Epidermal melanocyte (primary cell): Measurements from ENCODE around the gene TFEB.

Experiments used
- DNase-seq: peaks from one replicate; pipeline ENCODE4 v3.0.0; 2011; ENCODE audit warnings: low spot score; ENCODE audit not compliant: insufficient read length

The TFEB gene

DNA sequence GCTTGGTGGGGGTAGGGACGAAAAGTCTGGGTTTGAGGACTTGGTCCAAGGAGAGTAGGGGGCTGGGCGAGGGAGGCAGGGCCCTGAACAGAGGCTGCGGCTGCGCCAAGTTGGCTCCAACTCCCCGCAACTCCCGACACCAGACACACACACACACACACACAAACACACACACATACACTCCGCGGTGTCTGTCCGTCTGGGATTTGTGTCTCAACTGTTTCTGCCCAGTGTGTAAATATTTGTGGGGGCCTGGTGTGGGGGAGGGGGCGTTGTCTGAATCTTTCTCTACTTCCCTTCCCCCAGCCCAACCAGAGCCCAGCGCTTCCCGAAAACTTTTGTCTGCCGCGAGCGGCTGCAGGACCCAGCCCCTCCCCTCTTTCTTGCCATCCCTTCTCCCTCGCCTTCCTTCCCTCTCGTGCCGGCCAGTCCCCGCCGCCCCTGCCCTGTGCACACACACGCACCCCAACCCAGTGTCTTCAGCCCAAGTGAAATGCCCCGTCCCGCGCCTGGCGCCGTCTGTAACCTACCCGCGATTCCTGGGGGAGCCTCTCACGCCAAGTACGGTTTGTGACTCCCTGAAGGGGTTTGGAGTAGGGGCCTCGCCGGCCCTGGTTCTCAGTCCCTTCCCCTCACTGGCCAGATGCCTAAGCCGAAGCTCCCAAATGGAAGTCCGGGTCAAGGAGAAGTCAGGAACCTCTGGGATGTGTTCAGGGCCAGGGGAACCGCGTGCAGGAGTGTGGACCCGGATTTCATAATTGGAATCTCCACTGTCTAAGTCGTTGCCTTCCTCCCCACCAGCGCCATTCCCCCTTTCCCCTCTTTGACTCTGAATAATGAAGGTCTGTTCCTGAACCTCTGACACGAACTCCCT is 96.2 kb downstream of the TFEB start:
- no peak for DNase-seq

DNA sequence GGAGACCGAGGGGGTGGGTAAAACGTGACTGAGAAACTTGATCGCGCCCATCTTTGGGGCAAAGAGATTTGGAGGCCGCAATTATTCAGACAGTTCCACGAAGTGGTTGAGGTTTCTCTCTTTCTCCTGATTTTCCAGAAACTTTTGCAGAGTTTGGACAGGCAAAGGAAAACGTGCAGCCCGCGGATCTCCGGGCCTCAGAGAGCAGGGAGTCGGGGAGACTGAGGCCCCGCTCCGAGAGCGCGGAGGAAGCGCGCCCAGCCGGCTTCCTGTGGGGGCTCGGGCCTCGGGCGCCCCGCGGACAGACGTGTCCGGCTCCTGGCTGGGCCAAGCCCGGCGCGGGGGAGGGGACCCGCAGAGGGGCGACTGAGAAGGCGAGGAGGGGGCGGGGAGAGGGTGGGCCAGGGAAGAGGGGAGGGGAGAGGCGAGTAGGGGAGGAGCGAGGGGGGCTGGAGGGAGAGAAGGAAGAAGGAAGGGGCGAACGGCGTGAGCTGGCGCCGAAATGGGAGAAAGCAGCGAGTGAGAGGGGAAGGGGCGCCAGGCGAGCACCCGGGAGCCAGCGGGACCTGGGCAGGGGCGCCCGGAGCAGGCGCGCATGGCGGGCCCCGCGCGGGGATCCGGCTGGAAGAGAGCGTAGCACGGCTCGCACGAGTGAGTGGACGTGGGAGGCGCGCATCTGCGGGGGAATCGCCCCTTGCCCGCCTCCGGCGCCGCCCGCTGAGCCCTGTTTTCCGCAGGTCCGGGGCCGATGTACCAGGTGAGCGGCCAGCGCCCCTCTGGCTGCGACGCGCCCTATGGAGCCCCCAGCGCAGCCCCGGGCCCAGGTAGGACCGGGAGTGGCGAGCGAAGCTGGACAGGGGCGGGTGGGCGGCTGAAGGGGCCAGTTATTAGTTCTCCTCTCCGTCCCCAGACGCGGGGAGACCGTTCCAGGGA is 97.1 kb downstream of the TFEB start, which contains the start of gene MDFI:
MDFI (plus strand) TSS at position 467 of the 933 bp plus-strand sequence; CDS start at position 749, 282 bp downstream.
- no peak for DNase-seq

DNA sequence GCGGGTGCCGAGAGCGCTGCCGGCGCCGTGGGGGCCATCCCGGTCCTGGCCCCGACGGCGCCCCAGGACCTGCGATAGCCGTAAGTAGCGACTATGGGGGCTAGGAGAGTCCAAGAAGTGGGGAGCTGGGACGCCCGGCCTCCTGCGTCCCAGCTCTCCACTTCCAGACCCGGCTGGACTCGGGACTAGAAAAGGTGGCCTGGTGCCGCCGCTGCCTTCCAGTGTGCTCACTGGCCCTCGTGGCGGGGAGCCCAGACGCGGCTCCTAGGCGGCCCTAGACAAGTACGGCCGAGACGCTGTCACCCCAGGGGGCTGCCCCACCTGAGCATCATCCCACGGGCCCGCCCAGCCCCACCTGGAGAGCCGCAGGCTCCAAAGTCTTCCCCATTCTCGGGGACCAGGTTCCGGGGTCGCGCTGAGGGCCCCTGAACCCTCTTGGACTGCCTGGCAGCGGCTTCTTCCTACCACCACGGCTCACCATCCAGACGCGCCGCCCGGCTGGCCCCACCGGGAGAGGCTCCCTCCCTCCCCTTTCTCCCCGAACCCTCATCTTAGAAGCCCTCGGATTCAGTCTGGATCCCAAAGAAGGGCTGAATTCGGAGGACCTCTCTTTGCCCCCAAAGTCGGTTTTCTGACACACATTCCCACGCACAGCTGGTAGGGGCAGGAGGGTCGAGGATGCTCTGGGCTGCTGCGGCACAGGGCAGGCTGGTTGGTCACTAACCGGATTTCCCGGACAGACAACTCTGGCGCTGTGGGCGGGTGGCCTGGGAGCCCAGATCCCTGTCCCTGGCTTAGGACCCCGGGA is 98.0 kb downstream of the TFEB start:
- no peak for DNase-seq

DNA sequence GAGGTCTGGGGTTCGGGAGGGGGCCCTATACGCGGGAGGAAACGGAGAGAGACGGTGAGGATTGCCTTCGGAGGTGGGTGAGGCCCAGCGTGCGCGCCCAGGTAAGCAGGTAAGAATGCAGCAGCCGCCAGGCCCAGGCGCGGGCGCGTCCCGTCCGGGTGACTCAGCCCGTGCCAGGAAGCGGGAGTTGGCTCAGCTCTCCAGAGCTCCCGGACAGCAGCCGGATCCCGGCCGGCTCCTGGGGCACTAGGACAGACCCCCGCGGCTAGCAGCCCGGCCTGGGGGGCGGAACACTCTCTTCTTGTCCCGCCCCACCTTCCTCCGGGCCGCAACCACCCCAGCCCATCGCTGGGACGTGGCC is 98.6 kb downstream of the TFEB start:
- DNase-seq, result no peak

DNA sequence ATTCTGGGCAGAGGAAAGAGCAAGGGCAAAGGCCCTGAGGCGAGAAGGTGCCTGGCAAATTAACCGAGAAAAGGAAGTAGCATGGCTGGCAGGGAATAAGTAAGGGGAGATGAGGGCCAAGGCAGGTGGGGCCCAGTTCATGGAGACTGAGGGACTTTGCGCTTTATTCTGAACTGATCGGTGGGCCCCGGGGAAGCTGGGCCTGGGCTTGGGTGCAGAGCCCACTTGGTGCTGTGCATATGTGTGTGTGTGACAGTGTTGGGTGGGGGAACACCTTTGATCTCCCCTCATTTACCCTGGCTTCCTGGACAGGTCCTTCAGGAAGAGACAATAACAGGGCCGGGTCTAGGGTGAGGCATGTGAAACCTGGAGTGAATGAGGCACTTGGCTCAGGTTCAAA is 100.0 kb downstream of the TFEB start:
- no peak for DNase-seq

DNA sequence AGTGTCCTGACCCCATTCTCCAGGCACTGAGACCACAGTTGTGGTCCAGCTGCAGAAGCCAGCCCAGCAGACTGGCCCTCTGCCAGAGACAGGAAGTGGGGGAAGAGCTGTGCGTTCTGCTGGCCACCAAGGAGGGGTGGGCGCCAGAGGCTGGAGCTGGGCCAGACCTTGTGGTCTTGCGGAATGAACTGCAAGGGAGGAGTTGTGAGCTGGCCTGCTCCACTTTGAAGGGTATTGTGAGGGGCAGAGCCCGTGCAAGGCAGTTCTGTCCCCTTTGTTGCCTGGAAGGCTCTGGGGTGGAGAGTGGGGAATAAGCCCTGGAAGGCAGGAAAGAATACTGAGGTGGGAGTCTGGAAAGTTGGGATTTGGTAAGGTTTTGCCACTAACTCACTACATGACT is 100.8 kb downstream of the TFEB start:
- DNase-seq, result no peak
